GM21825 (cell line): Measurements from ENCODE around the gene GPR3.
"Not testable (repeated sequence)": the region's sequence is repeated elsewhere in the genome, so short reads cannot be mapped to it uniquely, and the experiment has no call there.

Experiments used
- ATAC-seq: cut with Tn5 transposase; IDR thresholded peaks from one replicate; pipeline ENCODE4 v1.9.1; 2021; ENCODE audit warnings: mild to moderate bottlenecking, moderate library complexity; ENCODE audit not compliant: unreplicated experiment

The GPR3 gene

DNA sequence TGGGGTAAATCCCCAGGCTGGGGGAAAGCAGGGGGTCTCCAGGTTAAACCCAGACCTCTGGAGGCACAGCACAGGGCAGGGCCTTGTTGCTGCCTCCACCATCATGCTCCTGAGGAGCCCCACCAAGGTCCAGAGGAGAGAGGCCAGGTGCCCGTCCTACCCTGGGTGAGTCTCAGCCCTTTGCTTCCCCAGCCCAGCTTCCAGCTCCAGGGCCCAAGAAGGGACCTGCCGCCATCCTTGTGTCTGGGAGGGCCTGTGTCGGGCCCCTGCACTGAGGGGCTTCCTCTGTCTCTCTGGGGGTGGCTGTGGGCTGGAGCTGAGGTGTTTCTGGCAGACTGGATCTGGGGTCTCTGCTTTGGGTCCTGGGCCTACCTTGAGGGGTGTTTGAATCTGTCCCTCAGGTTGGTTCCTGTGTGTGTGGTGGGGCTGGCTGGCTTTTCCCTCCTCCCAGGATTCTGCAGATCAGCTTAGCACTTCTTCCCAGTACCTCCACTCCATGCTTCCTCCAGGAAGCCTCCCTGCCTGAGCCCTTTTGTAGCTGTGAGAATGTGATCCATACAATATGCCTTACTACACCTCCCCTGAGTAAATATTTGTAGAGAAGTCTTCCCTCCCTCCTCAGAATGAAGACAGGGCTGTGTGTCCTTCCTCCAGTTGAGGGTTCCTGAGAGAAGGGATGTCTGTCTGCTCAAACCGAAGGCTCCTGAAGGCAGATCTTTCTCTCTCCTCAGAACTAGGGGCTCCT, 6.2 kb downstream of the GPR3 start:
- no peak for ATAC-seq

GRCh38 chr1:27399251-27400025, 7.0 kb downstream of the GPR3 start:
- ATAC-seq, result no peak

DNA sequence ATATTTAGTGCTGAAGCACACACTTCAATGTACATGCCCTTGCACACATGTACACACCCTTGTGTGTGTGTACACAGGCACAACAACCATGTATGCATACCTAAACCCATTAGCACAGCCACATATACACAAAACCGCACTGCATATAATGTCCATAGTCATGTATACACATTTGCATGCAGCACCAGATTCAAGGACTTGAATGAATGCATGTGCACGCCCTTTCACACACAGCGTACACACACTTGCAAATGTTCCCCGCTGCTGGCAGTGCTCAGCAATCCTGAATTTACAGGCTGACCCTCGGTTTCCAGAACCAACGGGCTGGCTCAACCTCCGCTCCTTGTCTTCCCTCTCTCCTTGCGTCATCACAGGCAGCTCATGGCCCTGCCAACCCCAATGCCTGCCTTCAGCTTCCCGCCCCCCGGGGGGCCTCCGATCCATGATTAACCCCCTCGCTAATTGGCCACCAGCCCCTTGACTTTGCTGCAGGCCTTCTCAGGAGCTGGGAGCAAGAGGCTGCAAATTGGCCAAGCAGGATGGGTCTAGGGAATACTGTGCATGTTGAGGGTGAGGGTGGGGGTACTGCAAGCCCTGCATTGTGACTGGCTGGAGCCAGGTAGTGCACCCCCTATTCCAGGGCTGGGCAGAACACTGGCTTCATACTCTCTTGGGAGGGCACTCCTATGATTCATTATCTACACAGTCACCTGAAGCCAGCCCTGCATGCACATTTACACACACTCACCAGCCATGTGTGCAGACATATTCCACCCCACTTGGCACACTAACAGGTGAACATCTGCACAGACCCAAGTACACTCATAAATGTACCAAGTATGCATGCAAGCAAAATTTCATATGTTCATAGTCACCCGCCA, 7.9 kb downstream of the GPR3 start:
- no peak for ATAC-seq

DNA sequence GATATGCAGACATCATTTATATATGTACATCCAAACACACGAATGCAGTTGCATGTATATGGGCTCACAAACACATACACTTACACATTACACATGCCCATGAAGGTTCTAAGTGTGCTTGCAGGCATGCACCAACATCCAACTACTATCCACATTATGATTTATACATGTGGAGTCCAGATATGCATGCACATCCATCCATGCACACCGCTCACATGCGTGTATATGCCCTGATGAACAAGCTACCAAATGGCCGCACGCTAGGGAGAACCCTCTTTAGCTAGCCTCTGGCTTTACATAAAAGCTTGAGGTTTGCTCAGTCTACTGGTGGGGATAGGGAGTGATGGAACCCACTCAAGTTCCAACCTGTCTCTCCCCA, 8.5 kb downstream of the GPR3 start:
- no peak for ATAC-seq

GRCh38 chr1:27402349-27402754, 9.9 kb downstream of the GPR3 start:
- ATAC-seq, result no peak

DNA sequence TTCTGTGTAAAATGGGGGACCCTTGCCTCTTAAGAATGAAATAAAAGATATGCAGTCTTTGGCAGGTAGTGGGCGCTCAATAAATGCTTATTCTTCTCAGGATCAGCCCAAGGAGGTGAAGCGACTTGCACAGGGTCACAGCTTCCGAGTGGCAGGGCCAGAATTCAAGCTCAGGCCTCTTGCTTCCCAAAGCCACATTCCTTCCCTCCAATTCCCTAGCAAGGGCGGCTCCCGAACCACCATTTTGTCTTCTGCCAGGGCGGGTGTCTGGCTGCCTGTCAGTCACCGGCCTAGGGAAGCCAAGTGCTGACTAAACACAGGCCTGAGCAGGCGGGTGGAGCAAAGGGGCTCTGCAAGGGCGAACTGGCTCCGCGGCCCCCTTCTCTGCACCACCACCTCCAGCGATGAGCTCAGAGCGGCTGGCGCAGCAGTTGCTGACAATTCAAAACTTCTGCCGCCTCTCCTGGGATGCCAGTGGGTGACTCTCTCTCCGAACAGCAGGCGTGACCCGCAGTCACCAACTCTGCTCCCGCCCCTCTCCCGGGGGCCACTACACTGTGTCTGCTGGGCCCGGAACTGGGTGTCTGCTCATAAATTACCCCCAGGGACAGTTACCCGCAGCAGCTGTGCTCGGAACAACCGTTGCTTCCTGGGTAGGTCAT, 10.8 kb downstream of the GPR3 start:
- no peak for ATAC-seq

GRCh38 chr1:27403931-27404330, 11.5 kb downstream of the GPR3 start:
- no peak for ATAC-seq

- no peak for ATAC-seq
Observed at GRCh38 chr1:27405074-27405473, 12.7 kb downstream of the GPR3 start.

DNA sequence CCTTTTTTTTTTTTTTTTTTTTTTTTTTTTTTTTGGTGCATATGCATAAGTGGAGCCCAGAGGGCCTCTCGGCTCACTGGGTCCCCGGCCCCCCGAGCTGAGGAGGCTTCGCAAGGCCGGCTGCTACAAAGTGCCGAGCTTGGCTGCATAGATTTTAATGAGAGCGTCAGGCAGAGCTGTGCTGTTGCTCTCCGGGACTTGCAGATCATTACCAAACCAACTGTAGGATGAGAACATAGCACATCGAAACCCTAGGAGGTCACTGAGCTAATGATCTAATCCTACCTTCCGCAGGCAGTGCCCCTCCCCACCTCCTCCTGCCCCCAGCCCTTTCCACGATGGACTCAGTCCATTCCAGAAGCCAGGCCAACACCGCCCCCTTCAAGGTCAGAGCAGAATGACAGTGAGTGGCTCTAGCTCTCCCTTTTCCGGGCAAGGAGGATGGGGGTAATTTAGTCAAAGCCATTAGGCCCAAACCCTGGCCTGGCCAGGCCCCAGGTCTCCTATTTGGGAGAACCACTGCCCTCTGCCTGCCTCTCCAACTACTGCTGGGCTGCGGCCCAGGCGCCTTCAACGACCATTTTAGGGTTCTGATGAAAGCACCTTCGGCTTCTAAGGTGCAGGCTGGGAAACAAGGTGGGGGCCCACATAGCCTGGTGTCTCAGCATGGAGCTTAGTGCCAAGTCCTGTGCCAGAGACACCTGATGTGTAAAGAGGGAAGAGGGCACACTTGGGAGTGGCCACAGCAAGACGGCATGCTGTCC, 13.4 kb downstream of the GPR3 start:
- ATAC-seq, result not testable (repeated sequence)

GRCh38 chr1:27406362-27406680, 13.9 kb downstream of the GPR3 start:
- ATAC-seq, result no peak

DNA sequence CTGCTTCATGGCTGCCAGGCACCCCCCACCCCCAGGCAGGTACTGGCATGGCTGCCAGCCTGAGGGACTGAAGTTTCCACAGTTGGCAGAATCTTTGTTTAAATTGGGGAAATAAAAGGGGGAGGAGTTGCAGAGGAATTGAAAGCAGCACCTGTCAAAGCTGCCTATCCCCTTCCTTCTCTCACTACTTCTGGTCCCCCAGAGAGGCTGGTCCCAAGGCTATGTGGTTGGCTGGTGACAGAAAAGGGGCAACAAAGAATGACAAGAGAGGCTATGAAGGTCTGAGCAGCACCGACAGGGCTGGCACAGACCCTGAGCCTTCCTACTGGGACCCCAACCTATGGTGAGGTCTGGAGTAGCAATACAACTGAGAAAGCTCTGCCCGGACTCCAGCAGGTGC, 14.4 kb downstream of the GPR3 start:
- ATAC-seq, result not testable (repeated sequence)

- no peak for ATAC-seq
Observed at GRCh38 chr1:27408151-27408550, 15.7 kb downstream of the GPR3 start.

GRCh38 chr1:27409669-27410068, 17.2 kb downstream of the GPR3 start:
- no peak for ATAC-seq

GRCh38 chr1:27410709-27411108, 18.3 kb downstream of the GPR3 start:
- no peak for ATAC-seq

- ATAC-seq, result no peak
Observed at GRCh38 chr1:27412502-27412901, 20.1 kb downstream of the GPR3 start.

GRCh38 chr1:27413004-27413403, 20.6 kb downstream of the GPR3 start:
- ATAC-seq, result no peak

DNA sequence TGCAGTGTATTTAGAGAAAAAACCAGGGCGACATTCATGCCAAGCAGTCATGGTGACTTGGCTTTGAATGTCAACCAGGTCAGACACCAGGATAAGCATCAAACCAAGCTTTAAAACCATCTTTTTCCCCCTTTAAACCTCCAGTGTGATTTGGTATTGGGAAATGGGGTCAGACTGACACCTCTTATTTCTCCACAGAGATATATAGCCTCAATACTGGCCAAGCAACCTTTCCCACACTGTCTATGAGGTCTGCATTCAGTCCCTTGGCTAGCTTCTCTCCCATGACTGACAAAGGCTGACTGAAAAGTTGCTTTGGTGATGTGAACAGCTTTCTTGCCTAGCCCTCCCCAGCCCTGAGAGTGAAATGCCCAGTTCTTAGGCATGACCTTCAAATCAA, 21.7 kb downstream of the GPR3 start:
- no peak for ATAC-seq

DNA sequence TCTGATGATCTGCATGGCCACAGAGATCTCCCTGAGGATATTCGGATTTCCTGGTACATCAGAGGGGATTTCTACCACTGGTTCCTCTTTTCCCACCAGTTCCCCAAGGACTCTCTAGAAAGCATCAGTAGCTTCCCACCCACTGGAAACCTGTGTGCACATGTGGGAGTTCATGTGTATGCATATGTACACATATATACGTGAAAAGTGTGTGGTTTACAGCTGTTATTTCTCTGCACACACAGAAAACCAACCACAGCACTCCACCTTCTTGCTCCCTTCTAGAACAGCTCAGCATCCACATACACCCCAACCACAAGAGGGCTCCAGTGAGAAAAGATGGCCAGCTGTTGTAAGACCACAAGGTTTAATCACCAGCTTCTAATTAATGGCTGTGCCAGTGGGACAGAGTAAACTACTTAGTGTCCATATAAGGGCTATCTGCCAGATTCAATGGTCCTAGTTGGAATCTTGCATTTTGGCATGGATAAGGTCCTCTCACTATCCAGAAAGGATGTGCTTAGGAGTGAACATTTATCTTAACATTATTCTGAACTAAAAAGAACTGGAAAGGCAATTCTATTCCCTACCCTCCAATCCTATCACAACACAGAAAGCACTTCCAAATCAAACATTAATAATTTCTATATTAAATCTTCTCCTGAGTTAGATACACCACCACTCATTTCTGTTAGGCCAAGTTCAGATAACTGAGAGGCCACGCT, 24.1 kb downstream of the GPR3 start:
- ATAC-seq, result no peak

- no peak for ATAC-seq
Observed at GRCh38 chr1:27417713-27418112, 25.3 kb downstream of the GPR3 start.
